ENCODE data around the gene TLR7. TPM values are rescaled to one million over a fixed set of nuclear protein-coding genes. Genes with fewer than 3 reads are reported as not detected.

TLR7 gene
- total and polyA plus RNA-seq, 2 of the 13 experiments (the other 11 are each of a cell fraction or from before 2014, with no cell fraction given): not detected

DNA sequence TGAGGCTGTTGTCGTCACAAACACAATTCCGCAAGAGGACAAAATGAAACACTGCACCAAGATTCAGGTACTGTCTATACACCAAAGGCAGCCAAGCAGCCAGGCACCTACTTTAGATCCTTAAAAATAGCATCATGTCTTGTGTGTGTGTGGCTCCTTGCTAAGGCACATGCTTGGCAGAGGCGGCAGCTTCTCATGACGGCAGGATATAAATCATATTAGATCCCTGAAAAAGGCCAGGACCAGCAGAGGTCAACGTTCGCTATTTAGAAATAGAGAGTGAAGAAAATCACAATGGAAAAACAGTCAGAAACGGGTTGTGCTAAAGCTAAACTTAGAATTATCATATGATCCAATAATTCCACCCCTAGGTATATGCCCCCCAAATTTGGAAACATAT, 46.1 kb upstream of the TLR7 start:
- no peak for TF ChIP-seq KMT2A (CRISPR knock-in tag; IDR thresholded peaks at IDR 0.05)
- no peak for TF ChIP-seq IKZF4 (CRISPR knock-in tag; IDR thresholded peaks at IDR 0.05; ENCODE audit: borderline replicate concordance, low read depth, not compliant biosample characterization)
- TF ChIP-seq ZSCAN31 (CRISPR knock-in tag; IDR thresholded peaks at IDR 0.05; ENCODE audit: low read depth): no peak
- TF ChIP-seq, protein P1, sequence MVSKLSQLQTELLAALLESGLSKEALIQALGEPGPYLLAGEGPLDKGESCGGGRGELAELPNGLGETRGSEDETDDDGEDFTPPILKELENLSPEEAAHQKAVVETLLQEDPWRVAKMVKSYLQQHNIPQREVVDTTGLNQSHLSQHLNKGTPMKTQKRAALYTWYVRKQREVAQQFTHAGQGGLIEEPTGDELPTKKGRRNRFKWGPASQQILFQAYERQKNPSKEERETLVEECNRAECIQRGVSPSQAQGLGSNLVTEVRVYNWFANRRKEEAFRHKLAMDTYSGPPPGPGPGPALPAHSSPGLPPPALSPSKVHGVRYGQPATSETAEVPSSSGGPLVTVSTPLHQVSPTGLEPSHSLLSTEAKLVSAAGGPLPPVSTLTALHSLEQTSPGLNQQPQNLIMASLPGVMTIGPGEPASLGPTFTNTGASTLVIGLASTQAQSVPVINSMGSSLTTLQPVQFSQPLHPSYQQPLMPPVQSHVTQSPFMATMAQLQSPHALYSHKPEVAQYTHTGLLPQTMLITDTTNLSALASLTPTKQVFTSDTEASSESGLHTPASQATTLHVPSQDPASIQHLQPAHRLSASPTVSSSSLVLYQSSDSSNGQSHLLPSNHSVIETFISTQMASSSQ (IDR thresholded peaks at IDR 0.05; ENCODE audit: low read depth): no peak
- TF ChIP-seq, protein P1 (CRISPR knock-in tag; IDR thresholded peaks at IDR 0.05; ENCODE audit: borderline replicate concordance): no peak
- TF ChIP-seq, protein P2, sequence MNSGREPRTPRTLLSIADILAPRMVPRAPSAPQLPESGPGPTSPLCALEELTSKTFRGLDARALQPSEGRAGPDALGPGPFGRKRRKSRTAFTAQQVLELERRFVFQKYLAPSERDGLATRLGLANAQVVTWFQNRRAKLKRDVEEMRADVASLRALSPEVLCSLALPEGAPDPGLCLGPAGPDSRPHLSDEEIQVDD (CRISPR knock-in tag; IDR thresholded peaks at IDR 0.05; ENCODE audit: borderline replicate concordance): no peak
- no peak for TF ChIP-seq CHD2 (IDR thresholded peaks at IDR 0.05; ENCODE audit: low read depth, low read length)
- no peak for TF ChIP-seq HIVEP1 (CRISPR knock-in tag; IDR thresholded peaks at IDR 0.05)
- no peak for TF ChIP-seq PRPF4 (IDR thresholded peaks at IDR 0.05; ENCODE audit: low read depth, low read length, poor library complexity, severe bottlenecking)
- TF ChIP-seq RBFOX2 (IDR thresholded peaks at IDR 0.05; ENCODE audit: low read depth, low read length): no peak
- no peak for TF ChIP-seq ZNF616 (CRISPR knock-in tag; IDR thresholded peaks at IDR 0.05; ENCODE audit: low read depth)
- TF ChIP-seq GFI1 (CRISPR knock-in tag; IDR thresholded peaks at IDR 0.05; ENCODE audit: borderline replicate concordance): no peak
- TF ChIP-seq CHD4 (IDR thresholded peaks at IDR 0.05; ENCODE audit: borderline replicate concordance, low read length): no peak
- TF ChIP-seq, protein P3, sequence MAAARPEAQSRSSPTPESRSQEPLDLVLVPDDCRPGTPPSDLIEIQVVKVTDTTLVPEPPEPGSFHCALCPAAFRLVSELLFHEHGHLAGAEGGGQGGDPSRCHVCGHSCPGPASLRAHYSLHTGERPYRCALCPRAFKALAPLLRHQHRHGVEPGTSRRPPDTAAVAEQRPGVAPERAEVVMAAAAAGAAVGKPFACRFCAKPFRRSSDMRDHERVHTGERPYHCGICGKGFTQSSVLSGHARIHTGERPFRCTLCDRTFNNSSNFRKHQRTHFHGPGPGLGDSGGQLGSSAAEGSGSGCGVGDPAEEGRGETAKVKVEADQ (CRISPR knock-in tag; IDR thresholded peaks at IDR 0.05; ENCODE audit: borderline replicate concordance): no peak
- no peak for TF ChIP-seq MAFK (conservative IDR thresholded peaks at IDR 0.05 in 1 of 2, IDR thresholded peaks at IDR 0.05 in 1 of 2; ENCODE audit: low read length in 2 of 2)
- DNase-seq (ENCODE audit: low spot score): no peak
- no peaks in the 10 kb centered on the region for H3K27me3 ChIP-seq (ENCODE audit: control insufficient read depth in 1 of 2, insufficient read depth in 2 of 2, low read length in 2 of 2)
- BruUV-seq (replicated peaks): no TSS peak
- no peak for FAIRE-seq
- intact Hi-C loops (cut with micrococcal nuclease; ENCODE audit: unreplicated experiment) (no loop called here), in situ Hi-C loops (cut with HindIII; ENCODE audit: extremely low pct_ligation_motif_present, low pct_unique_long_range_greater_than_20kb) (loop anchor here (5.0 kb wide), 1 partner anchor 72 kb away; no protein-coding TSS in a partner anchor)
- 100% methylated on average over 7 of the region's 7 CpGs for WGBS (ENCODE audit: low lambda C conversion rate)
- no peak overlapping the region for H3K4me3 ChIP-seq (replicated peaks in 1 of 3; ENCODE audit: insufficient read depth in 1 of 3, low read depth in 2 of 3, low read length in 3 of 3)
- no peak for ATAC-seq
- CTCF ChIA-PET (ENCODE audit: low intra/inter-chr PET ratio, low total read pairs): no interaction called here
- peaks cover 0 to 20% of the 10 kb centered on the region in 2 experiments; a peak in 2 of 5 replicates for H3K36me3 ChIP-seq (replicated peaks in 1 of 2; ENCODE audit: control insufficient read depth in 1 of 2, insufficient read depth in 2 of 2, low read length in 2 of 2)
- H3K4me2 ChIP-seq (ENCODE audit: low read depth, low read length): no peak overlapping the region
- POLR2A ChIA-PET: no interaction called here
- H3K79me2 ChIP-seq (ENCODE audit: insufficient read depth, low read length): no peaks in the 10 kb centered on the region
- no peak overlapping the region for H2AFZ ChIP-seq (ENCODE audit: low read length)
- H3K27ac ChIP-seq (ENCODE audit: extremely low read length, insufficient read depth, low read length): no peak overlapping the region
- H3K4me1 ChIP-seq (ENCODE audit: insufficient read depth, low read length): no peaks in the 10 kb centered on the region
- H4K20me1 ChIP-seq (ENCODE audit: insufficient read depth, low read length): no peaks in the 10 kb centered on the region
- H3K9ac ChIP-seq (ENCODE audit: insufficient read depth, low read depth, low read length): no peak overlapping the region
- no peaks in the 10 kb centered on the region for H3K9me3 ChIP-seq (ENCODE audit: low read length)

All from HepG2 (cell line).